Activated CD4-positive, alpha-beta T cell treated with anti-CD3 and anti-CD28 coated beads, Interleukin-2, Interleukin-6, amounts not matched to agents 100 ng/mL and 50 ng/mL, durations not matched to agents 16 hours and 8 hours (primary cell): ENCODE data around the gene PWWP3B.
"Not testable (repeated sequence)": the region's sequence is repeated elsewhere in the genome, so short reads cannot be mapped to it uniquely, and the experiment has no call there.

ENCODE experiments used
- DNase-seq: peaks from one replicate; pipeline ENCODE4 v3.0.0-alpha.2; 2020

The PWWP3B gene

GRCh38 chrX:106168107-106168506 is at the start of gene PWWP3B:
Gene PWWP3B, plus strand, starts transcription at chrX:106168305. Its CDS starts 37,128 bp downstream, at chrX:106205433.
- no peak for DNase-seq

DNA sequence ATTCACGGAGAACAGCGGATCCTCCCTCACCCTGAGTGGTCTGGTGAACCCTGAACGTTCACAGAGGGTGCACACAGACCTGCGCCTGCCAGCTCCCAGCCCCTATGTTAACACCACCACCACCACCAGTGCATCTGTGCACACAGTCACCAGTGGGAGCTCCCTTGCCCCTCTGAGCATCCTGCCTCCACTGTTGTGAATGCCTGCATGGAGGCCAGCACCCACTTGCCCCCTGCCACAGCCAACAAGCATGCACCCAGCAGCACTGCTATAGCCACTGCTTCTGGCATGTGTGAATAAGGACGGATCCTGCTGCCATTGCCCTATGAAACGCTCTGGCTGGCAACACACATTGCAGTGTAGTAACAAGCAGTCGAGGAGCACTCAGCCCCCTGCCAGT is 29.1 kb upstream of the PWWP3B start:
- no peak for DNase-seq

GRCh38 chrX:106144755-106145639 is 23.1 kb upstream of the PWWP3B start:
- no peak for DNase-seq

GRCh38 chrX:106150701-106151100 is 17.4 kb upstream of the PWWP3B start:
- DNase-seq = no peak

DNA sequence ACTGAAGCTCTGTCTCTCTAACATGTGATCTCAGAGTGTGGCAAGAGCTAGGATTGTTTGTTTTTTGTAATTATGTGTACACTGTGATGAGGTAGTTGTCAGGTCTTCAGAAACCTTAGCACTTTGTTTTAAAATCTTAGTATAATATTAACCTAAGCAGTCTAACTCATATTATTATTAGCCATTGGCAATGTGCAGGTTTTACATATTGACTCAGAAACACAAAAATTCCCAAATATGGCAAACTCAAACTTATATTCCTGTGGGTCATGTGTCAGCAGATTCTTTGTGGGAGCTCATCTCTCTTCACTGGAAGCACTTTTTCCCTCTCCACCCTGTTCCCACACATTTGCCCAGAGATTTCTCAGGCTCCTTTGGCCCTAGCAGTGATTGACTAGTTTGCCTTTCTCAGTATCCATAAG is 8.2 kb upstream of the PWWP3B start:
- DNase-seq = no peak

- DNase-seq = no peak
Measured at GRCh38 chrX:106170318-106170717, 2.2 kb downstream of the PWWP3B start.

DNA sequence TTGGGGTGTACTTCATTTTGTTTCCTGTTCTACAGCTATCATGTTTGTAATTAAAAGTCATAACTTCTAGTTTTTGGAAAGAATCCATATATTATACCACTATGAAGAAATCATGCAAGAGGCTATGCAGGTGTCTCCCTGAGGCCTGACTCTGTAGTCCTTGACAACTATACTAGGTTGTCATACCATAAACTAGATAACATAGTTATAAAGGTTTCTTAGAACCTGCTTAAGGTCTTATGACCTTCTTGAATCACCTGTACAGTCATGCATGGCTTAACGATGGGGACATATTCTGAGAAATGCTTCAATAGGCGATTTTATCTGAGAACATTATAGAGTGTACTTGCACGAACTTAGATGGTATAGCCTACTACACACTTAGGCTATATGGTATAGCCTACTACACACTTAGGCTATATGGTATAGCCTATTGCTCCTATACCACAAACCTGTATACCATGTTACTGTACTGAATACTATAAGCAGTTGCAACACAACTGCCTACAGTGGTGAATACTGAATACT is 3.3 kb downstream of the PWWP3B start:
- no peak for DNase-seq

GRCh38 chrX:106177106-106177981 is 9.2 kb downstream of the PWWP3B start:
- no peak for DNase-seq

DNA sequence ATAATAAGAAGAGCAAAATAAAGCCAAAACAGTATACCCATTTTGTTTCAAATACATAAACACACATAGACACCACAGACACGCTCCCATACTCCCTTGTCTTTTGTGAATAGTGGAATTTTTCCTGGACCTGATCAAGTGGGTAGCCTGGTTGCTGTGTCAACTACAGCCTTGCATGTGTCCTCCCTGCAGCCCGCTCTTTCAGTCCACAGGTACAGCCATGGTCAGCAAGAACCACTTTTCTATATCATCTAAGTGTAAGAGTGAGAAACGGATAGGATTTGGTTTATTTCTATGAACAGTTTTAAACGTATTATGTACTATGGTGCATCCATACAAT is 9.8 kb downstream of the PWWP3B start:
- DNase-seq = no peak

DNA sequence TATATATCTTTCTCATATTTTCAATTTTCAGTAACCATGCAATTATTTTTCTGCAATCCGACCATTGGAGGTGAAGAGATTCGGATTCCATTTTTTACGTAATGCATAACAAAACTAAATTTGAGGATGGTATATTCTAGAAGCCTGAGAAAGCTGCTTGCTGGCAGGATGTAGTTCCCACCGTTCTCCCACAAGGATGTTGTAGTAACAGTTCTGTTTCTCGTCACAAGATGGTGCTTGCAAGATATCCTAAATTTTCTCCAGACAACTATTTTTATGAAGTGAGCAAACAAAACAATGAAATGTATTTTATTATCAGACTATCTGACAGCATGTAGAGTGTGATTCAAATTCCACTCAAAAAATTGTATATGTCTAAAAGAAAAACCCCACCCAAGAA is 10.7 kb downstream of the PWWP3B start:
- DNase-seq = no peak

- DNase-seq = not testable (repeated sequence)
Measured at GRCh38 chrX:106183685-106184084, 15.6 kb downstream of the PWWP3B start.

DNA sequence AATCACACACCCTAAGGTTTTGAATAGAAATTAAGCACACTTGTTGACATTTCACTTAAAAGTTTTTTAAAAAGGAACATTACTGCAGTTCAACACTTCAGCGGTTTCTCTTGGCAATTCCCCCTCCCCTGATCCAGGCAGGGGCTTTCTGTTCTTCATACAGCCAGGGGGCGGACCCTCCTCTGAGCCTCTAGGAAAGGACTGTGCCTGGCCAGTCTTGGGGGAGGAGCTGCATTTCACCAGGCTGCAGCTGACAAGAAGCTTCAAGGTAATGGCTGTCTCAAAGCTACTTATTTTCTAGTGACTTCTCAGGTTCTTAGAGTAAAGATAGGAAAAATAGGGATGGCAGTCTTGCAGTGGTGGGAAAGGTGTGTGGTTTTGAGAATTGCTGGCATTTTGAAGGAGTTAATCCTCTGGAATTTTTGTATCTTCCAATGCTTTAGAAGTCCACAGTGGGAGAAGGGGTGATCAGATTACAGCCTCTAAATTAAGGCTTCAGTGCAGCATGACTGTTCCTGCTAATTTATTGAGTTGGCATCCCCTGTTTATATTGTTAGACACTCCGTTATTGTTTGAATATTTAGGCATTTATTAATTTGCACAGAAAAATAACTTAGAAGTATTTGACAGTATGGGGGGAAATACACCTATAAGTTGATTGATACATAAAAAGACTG is 33.5 kb downstream of the PWWP3B start:
- no peak for DNase-seq

GRCh38 chrX:106203315-106203714 is 35.2 kb downstream of the PWWP3B start:
- DNase-seq = no peak

DNA sequence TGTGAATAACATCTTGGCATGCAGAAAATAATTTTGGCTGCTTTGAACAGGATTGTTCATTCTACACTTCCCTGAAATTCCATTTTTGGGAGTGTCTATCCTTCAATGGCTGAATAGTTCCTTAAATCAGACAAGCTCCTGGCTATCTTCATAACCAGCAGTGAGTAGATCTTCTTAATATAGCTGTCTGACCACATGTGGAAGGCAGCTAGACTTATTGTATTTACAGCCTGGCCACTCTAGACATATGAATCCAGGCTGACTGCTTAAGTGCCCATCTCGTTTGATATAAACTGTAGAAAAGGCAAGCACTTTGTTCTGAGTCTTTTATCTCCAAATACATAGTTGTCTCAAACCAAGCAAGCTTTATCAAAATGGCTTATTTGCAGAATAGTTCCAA is 40.0 kb downstream of the PWWP3B start:
- no peak for DNase-seq
